ENCODE measurements around the gene BCAS1. TPM values are rescaled to one million over a fixed set of nuclear protein-coding genes. Genes with fewer than 3 reads are reported as not detected.
"Not testable (repeated sequence)": the region's sequence is repeated elsewhere in the genome, so short reads cannot be mapped to it uniquely, and the experiment has no call there.

BCAS1 gene
- total RNA-seq, 2 donors from 2014 or later: 32.0 to 58.6 TPM

GRCh38 chr20:53933232-53933846 is 137.1 kb downstream of the BCAS1 start:
- Histone ChIP-seq H3K4me1 (replicated peaks) (no peaks in the 10 kb centered on the region), H3K4me3 (no peak overlapping the region), H3K9me3 (no peaks in the 10 kb centered on the region), H3K27me3 (replicated peaks; ENCODE audit: insufficient read depth) (no peaks in the 10 kb centered on the region), H3K36me3 (no peaks in the 10 kb centered on the region), H3K27ac (no peak overlapping the region)
- 89% methylated on average over 2 of the region's 2 CpGs for WGBS
- intact Hi-C loops (cut with DNase I): no loop called here
- TF ChIP-seq CTCF (IDR thresholded peaks at IDR 0.05) (no peak), POLR2AphosphoS5 (IDR thresholded peaks at IDR 0.05) (no peak), POLR2A (IDR thresholded peaks at IDR 0.05) (no peak)
- no peak for DNase-seq (ENCODE audit: low spot score)

- WGBS: 96% methylated on average over 5 of the region's 5 CpGs
- H3K4me1 ChIP-seq (replicated peaks); H3K27ac ChIP-seq; H3K9me3 ChIP-seq; DNase-seq (ENCODE audit: low spot score); intact Hi-C loops (cut with DNase I); H3K27me3 ChIP-seq (replicated peaks; ENCODE audit: insufficient read depth); H3K4me3 ChIP-seq; H3K36me3 ChIP-seq: not testable (repeated sequence)
Observed at GRCh38 chr20:53932655-53933192, 137.7 kb downstream of the BCAS1 start.

- Histone ChIP-seq H3K36me3 (no peaks in the 10 kb centered on the region), H3K9me3 (no peaks in the 10 kb centered on the region), H3K4me1 (replicated peaks) (no peaks in the 10 kb centered on the region), H3K4me3 (no peak overlapping the region), H3K27ac (no peak overlapping the region), H3K27me3 (replicated peaks; ENCODE audit: insufficient read depth) (no peaks in the 10 kb centered on the region)
- 63% methylated on average over 1 of the region's 1 CpG for WGBS
- intact Hi-C loops (cut with DNase I): no loop called here
- no peak for TF ChIP-seq POLR2AphosphoS5 (IDR thresholded peaks at IDR 0.05)
- no peak for TF ChIP-seq POLR2A (IDR thresholded peaks at IDR 0.05)
- no peak for TF ChIP-seq CTCF (IDR thresholded peaks at IDR 0.05)
- DNase-seq (ENCODE audit: low spot score): no peak
Observed at GRCh38 chr20:53931597-53931996, 138.8 kb downstream of the BCAS1 start.

- Histone ChIP-seq H3K9me3 (no peaks in the 10 kb centered on the region), H3K4me3 (no peak overlapping the region), H3K27ac (no peak overlapping the region), H3K27me3 (replicated peaks; ENCODE audit: insufficient read depth) (no peaks in the 10 kb centered on the region), H3K36me3 (no peaks in the 10 kb centered on the region), H3K4me1 (replicated peaks) (no peaks in the 10 kb centered on the region)
- TF ChIP-seq POLR2A (IDR thresholded peaks at IDR 0.05) (no peak), CTCF (IDR thresholded peaks at IDR 0.05) (no peak), POLR2AphosphoS5 (IDR thresholded peaks at IDR 0.05) (no peak)
- no peak for DNase-seq (ENCODE audit: low spot score)
- 68% methylated on average over 3 of the region's 3 CpGs for WGBS
- intact Hi-C loops (cut with DNase I): no loop called here
Observed at GRCh38 chr20:53930651-53931504, 139.5 kb downstream of the BCAS1 start.

GRCh38 chr20:53929974-53930650 is 140.3 kb downstream of the BCAS1 start:
- Histone ChIP-seq H3K4me3 (no peak overlapping the region), H3K36me3 (no peaks in the 10 kb centered on the region), H3K4me1 (replicated peaks) (no peaks in the 10 kb centered on the region), H3K27ac (no peak overlapping the region), H3K27me3 (replicated peaks; ENCODE audit: insufficient read depth) (no peaks in the 10 kb centered on the region), H3K9me3 (no peaks in the 10 kb centered on the region)
- no peak for TF ChIP-seq POLR2AphosphoS5 (IDR thresholded peaks at IDR 0.05)
- no peak for TF ChIP-seq CTCF (IDR thresholded peaks at IDR 0.05)
- TF ChIP-seq POLR2A (IDR thresholded peaks at IDR 0.05): no peak
- intact Hi-C loops (cut with DNase I): no loop called here
- WGBS: 87% methylated on average over 6 of the region's 6 CpGs
- no peak for DNase-seq (ENCODE audit: low spot score)

All from prostate gland (tissue), 2 donors.